Measurements from ENCODE around the gene KPNA1. TPM values are rescaled to one million over a fixed set of nuclear protein-coding genes. Genes with fewer than 3 reads are reported as not detected.
A peak's percentile ranks its signal among the peaks of the same experiment; 100 is the strongest.

KPNA1 gene
- total RNA-seq, 3 donors from 2014 or later (not counting 1 experiment from before 2014, with no cell fraction given), result 62.3 to 67.1 (median 63.1) TPM

DNA sequence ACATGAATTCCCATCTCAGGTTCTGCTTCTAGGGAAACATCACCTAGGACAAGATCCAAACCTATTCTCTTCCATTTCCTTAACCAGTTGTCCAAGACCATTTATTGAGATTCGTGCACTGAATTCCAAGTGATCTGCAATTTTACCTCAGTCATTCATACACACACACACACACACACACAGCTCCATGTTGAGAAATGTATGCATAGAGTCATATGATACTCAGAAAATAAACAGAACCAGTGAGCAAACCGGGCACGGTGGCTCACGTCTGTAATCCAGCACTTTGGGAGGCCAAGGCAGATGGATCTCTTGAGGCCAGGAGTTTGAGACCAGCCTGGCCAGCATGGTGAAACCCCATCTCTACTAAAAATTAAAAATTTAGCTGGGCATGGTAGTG lies 6.1 kb upstream of the KPNA1 start:
- 98% methylated on average over 4 of the region's 4 CpGs for WGBS (ENCODE audit: insufficient coverage)

DNA sequence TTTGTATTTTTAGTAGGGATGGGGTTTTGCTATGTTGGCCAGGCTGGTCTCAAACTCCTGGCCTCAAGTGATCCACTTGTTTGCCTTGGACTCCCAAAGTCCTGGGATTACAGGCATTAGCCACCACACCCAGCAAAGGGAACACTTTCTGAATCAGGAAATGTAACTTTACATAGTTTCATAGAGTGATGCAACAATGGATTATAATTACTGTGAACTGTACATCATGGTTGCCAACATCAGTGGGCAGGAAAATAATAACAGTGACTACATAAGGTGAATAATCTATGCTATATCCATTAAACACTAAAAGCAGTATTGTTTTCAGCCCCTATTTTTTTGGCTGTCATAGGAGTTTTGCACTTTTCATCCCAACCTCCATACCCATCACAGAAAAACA lies 5.0 kb upstream of the KPNA1 start:
- Histone ChIP-seq H3K4me3 (ENCODE audit: low read length) (no peak overlapping the region), H3K27ac (ENCODE audit: low read length) (no peak overlapping the region), H3K36me3 (ENCODE audit: control insufficient read depth, insufficient read depth, low read length) (no peaks in the 10 kb centered on the region), H3K9me3 (ENCODE audit: control insufficient read depth, insufficient read depth, low read length) (no peaks in the 10 kb centered on the region), H3K4me1 (ENCODE audit: control insufficient read depth, insufficient read depth, low read length) (peaks cover 6% of the 10 kb centered on the region), H3K27me3 (ENCODE audit: control insufficient read depth, insufficient read depth, low read length) (no peaks in the 10 kb centered on the region)
- H3K4me1 Mint-ChIP-seq, result peaks cover 5 to 6% of the 10 kb centered on the region in 2 donors
- no peak overlapping the region for H3K27ac Mint-ChIP-seq
- ATAC-seq (no peak), DNase-seq (no peak)
- TF ChIP-seq, protein P1, sequence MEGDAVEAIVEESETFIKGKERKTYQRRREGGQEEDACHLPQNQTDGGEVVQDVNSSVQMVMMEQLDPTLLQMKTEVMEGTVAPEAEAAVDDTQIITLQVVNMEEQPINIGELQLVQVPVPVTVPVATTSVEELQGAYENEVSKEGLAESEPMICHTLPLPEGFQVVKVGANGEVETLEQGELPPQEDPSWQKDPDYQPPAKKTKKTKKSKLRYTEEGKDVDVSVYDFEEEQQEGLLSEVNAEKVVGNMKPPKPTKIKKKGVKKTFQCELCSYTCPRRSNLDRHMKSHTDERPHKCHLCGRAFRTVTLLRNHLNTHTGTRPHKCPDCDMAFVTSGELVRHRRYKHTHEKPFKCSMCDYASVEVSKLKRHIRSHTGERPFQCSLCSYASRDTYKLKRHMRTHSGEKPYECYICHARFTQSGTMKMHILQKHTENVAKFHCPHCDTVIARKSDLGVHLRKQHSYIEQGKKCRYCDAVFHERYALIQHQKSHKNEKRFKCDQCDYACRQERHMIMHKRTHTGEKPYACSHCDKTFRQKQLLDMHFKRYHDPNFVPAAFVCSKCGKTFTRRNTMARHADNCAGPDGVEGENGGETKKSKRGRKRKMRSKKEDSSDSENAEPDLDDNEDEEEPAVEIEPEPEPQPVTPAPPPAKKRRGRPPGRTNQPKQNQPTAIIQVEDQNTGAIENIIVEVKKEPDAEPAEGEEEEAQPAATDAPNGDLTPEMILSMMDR (IDR thresholded peaks at IDR 0.05), result no peak
- H3K4me3 Mint-ChIP-seq, result no peak overlapping the region
- peaks cover 0 to 7% of the 10 kb centered on the region in 2 donors for H3K27me3 Mint-ChIP-seq (ENCODE audit: low read depth in 2 of 2)
- intact Hi-C loops (cut with micrococcal nuclease), result loop anchor here (10.0 kb wide), 1 partner anchor 135 kb away; the partner anchor contains the start of genes FAM162A and MIX23
- no peaks in the 10 kb centered on the region for H3K36me3 Mint-ChIP-seq
- no peaks in the 10 kb centered on the region for H3K9me3 Mint-ChIP-seq

More for the DNA sequence above, 6.1 kb upstream of the KPNA1 start:
- TF ChIP-seq, protein P1 (IDR thresholded peaks at IDR 0.05), result no peak
- ATAC-seq, result no peak
- Histone ChIP-seq H3K27ac (ENCODE audit: low read length) (no peak overlapping the region), H3K4me3 (ENCODE audit: low read length) (no peak overlapping the region), H3K9me3 (ENCODE audit: control insufficient read depth, insufficient read depth, low read length) (no peaks in the 10 kb centered on the region), H3K27me3 (ENCODE audit: control insufficient read depth, insufficient read depth, low read length) (no peaks in the 10 kb centered on the region), H3K4me1 (ENCODE audit: control insufficient read depth, insufficient read depth, low read length) (no peaks in the 10 kb centered on the region), H3K36me3 (ENCODE audit: control insufficient read depth, insufficient read depth, low read length) (no peaks in the 10 kb centered on the region)
- Mint-ChIP-seq H3K36me3 (no peaks in the 10 kb centered on the region), H3K4me3 (no peak overlapping the region), H3K9me3 (no peaks in the 10 kb centered on the region), H3K4me1 (no peaks in the 10 kb centered on the region), H3K27me3 (ENCODE audit: low read depth in 2 of 2) (peaks cover 0 to 7% of the 10 kb centered on the region in 2 donors), H3K27ac (no peak overlapping the region)
- intact Hi-C loops (cut with micrococcal nuclease), result no loop called here
- DNase-seq, result no peak

DNA sequence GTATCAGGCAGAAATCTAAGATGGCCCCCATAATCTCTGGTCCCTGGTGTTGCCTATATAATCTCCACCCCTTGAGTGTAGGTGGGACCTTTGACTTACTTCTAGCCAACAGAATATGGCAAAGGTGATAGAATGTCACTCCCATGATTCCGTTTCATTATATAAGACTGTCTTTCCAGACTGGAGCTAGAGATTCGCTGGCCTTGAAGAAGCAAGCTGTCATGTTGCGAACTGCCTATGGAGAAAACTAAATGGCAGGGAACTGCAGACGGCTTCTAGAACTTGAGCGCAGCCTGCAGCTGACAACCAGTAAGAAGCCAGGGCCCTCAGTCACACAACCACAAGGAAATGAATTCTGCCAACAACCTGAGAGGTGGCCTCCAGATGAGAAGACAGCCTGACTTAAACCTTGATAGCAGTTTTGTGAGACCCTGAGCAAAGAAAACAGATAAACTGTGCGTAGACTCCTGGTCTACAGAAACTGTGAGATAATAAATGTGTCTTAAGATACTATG lies 2.2 kb upstream of the KPNA1 start:
- no peak for DNase-seq
- peaks cover 14% of the 10 kb centered on the region for H3K4me1 ChIP-seq (ENCODE audit: control insufficient read depth, insufficient read depth, low read length)
- 88% methylated on average over 6 of the region's 6 CpGs for WGBS (ENCODE audit: insufficient coverage)
- no peaks in the 10 kb centered on the region for H3K27me3 ChIP-seq (ENCODE audit: control insufficient read depth, insufficient read depth, low read length)
- no peak overlapping the region for H3K4me3 Mint-ChIP-seq
- no peak overlapping the region for H3K27ac Mint-ChIP-seq
- H3K27me3 Mint-ChIP-seq (ENCODE audit: low read depth in 2 of 2), result peaks cover 0 to 7% of the 10 kb centered on the region in 2 donors
- no peaks in the 10 kb centered on the region for H3K36me3 Mint-ChIP-seq
- no peaks in the 10 kb centered on the region for H3K9me3 Mint-ChIP-seq
- H3K36me3 ChIP-seq (ENCODE audit: control insufficient read depth, insufficient read depth, low read length), result no peaks in the 10 kb centered on the region
- no peak overlapping the region for H3K27ac ChIP-seq (ENCODE audit: low read length)
- no peak overlapping the region for H3K4me3 ChIP-seq (ENCODE audit: low read length)
- no peak for ATAC-seq
- H3K9me3 ChIP-seq (ENCODE audit: control insufficient read depth, insufficient read depth, low read length), result no peaks in the 10 kb centered on the region
- intact Hi-C loops (cut with micrococcal nuclease), result loop anchor here (10.0 kb wide), 1 partner anchor 132 kb away; the partner anchor contains the start of genes FAM162A and MIX23
- peaks cover 21 to 24% of the 10 kb centered on the region in 2 donors for H3K4me1 Mint-ChIP-seq
- TF ChIP-seq, protein P1 (IDR thresholded peaks at IDR 0.05), result no peak

DNA sequence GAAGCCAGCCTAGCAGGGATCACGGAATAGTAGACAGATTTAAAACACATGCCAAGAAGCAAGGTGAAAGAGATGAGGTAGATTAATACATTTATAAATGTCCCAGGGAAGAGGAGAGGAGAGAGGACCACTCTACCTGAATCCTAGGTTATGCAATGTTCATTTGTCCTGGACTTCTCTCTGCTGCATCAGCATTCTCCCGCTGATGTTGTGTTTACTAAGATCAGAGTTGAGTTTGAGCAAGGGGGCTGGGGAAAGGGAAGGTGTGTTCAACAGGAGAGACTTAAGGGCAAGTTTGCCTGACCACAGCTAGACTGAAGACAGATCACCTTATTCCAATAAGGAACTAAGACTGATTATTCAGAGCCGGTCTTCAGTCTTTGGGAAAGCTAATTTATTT lies 1.1 kb upstream of the KPNA1 start:
- Histone ChIP-seq H3K4me1 (ENCODE audit: control insufficient read depth, insufficient read depth, low read length) (peaks cover 14% of the 10 kb centered on the region), H3K27ac (ENCODE audit: low read length) (no peak overlapping the region), H3K36me3 (ENCODE audit: control insufficient read depth, insufficient read depth, low read length) (no peaks in the 10 kb centered on the region), H3K27me3 (ENCODE audit: control insufficient read depth, insufficient read depth, low read length) (no peaks in the 10 kb centered on the region), H3K4me3 (ENCODE audit: low read length) (no peak overlapping the region), H3K9me3 (ENCODE audit: control insufficient read depth, insufficient read depth, low read length) (no peaks in the 10 kb centered on the region)
- H3K27ac Mint-ChIP-seq, result no peak overlapping the region
- WGBS (ENCODE audit: insufficient coverage), result 96% methylated on average over 3 of the region's 3 CpGs
- no peak for ATAC-seq
- no peaks in the 10 kb centered on the region for H3K9me3 Mint-ChIP-seq
- TF ChIP-seq, protein P1 (IDR thresholded peaks at IDR 0.05), result no peak
- H3K36me3 Mint-ChIP-seq, result no peaks in the 10 kb centered on the region
- no peak for DNase-seq
- intact Hi-C loops (cut with micrococcal nuclease), result loop anchor here (10.0 kb wide), 1 partner anchor 131 kb away; the partner anchor contains the start of genes FAM162A and MIX23
- peak overlapping the region; percentile 2 for H3K4me3 Mint-ChIP-seq
- H3K4me1 Mint-ChIP-seq, result peaks cover 31 to 34% of the 10 kb centered on the region in 2 donors
- H3K27me3 Mint-ChIP-seq (ENCODE audit: low read depth in 2 of 2), result peaks cover 0 to 7% of the 10 kb centered on the region in 2 donors

Measured in natural killer cell (primary cell).